ENCODE data around the gene TNIP3.
"Not testable (repeated sequence)": the region's sequence is repeated elsewhere in the genome, so short reads cannot be mapped to it uniquely, and the experiment has no call there.

The TNIP3 gene

GRCh38 chr4:121176082-121176934 is 12.2 kb upstream of the TNIP3 start:
- DNase-seq, result no peak

DNA sequence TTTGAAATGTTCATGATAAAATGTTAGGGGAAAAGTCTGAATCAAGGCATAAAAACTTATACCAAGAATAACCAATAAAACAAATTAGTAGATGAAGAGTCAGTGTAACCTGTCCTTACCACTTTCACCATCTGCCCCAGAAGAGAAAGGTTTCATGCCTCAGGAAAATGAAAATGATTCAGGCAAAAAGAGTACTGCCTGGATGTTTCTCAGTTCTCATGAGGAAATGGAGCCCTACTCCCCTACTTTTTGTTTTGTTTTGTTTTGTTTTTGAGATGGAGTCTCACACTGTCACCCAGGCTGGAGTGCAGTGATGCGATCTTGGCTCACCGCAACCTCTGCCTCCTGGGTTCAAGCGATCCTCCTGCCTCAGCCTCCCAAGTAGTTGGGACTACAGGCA is 7.4 kb upstream of the TNIP3 start:
- DNase-seq, result not testable (repeated sequence)

DNA sequence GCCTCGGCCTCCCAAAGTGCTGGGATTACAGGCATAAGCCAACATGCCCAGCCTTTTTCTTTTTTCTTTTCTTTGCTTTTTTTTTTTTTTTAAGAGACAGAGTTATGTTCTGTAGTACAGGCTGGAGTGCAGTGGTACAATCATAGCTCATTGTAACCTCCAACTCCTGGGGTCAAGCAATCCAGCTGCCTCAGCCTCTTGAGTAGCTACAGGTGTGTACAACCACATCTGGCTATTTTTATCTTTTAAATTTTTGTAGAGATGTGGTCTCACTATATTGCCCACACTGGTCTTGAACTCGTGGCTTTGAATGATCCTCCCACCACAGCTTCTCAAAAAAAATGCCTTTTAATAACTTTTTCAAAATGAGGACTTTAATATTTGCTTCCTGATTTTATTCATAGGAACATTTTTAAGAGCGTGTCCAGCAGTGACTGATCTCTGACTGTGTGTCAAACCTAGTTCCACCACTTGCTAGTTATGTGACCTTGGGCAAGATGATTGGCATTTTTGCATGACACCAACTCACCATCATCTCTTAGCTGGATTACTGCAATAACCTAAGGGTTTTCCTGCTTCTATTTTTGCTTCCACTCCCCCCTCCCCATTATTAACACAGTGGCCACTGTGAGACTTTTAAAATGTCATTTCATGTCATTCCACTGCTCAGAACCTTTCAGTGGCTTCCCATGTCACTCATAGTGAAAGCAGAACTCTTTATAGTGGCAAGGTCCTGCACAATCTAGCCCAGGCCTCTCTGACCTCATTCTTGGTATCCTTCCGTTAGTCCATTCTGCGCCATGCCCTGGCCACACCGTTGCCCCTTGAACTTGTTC is 4.5 kb upstream of the TNIP3 start:
- DNase-seq, result no peak

GRCh38 chr4:121166976-121167375 is 2.9 kb upstream of the TNIP3 start:
- no peak for DNase-seq

DNA sequence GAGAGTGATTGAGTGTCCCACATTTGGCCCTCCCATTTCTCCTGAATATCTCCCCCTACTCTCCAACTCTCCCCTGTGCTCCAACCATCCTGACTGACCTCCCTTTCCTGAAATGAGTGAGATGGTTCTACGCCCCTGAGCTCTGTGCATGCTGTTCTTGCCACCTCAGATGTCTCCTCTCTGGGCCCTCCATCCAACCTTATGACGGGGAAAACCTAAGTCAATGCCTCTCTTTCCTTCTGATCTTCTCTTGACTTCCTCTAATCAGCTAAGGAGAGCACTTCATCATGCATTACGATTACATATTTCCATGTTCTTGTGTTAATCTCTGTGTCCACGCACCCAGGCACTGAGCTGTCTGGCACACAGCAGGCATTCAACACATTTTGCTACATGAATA is 1.1 kb upstream of the TNIP3 start:
- DNase-seq, result no peak

DNA sequence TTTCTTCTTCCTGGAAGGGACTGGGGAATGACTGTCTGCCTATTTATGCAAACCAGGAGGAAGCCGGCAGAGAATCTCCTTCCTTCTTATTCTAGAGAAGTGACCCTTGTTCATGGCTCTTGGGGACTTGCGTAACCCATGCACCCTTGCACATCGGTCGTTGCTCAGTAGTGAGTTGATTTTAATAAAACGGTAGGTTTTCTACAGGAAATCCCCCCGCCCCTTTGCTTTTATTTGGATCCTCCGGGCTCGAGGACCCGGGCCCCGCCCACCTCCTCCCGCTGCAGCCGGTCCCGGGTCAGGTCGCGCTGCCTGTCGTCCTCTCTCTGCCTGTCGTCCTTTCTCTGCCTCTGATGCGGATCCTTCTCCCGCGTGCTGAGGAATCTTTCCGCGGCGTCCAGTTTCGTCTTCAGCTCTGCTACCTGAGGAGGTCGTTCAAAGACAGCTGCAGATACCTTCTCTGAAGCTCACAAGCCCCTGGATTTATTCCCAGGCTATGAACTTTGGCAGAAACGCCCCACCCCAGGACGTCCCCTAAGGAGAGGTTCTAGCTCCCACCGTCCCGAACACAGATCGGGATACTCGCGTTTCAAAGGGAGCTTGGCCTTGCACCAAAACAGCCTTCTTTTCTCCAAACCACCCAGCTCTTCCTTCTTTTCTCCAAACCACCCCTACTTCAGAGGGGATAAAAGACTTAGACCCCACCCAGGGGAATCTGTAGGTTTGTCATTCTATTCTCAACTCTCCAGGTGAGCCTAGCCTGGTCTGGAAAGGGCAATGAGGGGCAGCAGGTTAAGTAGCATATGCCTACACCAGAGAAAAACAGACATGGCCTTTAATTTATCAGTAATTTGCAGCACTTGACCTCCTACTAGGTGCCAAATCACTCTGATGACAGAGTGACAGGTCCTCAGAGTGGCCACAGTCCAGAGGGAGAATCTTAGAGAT is 7.0 kb downstream of the TNIP3 start:
- no peak for DNase-seq

- DNase-seq, result no peak
Measured at GRCh38 chr4:121155893-121156292, 8.2 kb downstream of the TNIP3 start.

DNA sequence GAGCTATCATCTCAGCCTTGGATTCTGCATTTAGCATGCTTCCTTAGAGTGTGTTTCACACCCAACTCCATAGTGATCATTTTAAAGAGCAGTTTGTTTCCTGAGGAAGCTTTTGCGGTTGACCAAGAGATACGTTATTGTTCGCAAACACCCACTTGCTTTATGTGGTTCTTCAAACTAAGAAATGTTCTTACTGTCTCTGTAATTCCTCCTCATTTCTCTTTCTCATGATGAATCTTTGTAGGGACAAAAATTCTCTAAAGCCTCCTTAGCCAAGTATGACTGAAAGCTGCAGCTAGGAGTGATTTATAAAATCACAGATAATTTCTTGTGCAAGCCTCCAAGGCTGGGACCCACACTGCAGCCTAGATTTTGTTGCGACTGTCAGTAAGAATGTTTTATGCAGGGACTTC is 10.0 kb downstream of the TNIP3 start:
- no peak for DNase-seq

GRCh38 chr4:121151942-121152341 is 12.2 kb downstream of the TNIP3 start:
- DNase-seq, result no peak

GRCh38 chr4:121150486-121150885 is 13.6 kb downstream of the TNIP3 start:
- no peak for DNase-seq

DNA sequence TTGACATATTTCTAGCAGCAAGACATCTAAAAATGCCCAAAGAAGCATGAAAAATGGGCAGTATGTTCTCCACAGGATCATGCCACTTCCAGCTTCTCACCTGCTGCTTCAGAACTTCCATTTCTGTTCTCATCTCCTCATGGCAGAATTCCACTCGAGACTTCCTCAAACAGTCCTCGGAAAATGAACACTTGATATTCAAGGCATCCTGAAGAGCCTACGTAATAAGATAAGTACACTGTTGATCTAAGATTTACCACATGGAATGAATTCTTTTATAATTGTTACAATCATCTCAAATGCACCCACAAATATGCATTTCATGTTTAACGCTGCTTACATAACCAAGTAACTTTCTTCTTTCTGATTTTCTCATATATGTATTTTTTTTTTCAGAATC is 14.1 kb downstream of the TNIP3 start:
- DNase-seq, result no peak

DNA sequence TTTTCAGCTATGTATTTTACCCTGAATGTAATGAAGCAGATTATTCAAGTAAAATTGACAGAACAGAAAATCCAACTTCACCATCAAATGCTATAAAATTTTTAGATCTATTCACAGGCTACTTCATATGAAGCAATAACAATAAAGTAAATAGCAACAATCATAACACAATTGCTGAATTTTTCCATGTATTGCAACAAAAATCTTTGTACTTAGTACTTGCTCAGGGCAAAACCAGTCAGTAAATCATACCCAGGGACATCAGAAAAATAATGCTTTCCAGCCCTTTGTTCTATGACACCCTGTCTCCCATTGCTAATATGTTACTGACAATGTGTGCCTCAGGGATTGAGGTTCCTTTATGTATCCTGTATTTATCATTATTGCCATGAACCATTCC is 15.5 kb downstream of the TNIP3 start:
- DNase-seq, result no peak

GRCh38 chr4:121148000-121148399 is 16.1 kb downstream of the TNIP3 start:
- DNase-seq, result no peak

GRCh38 chr4:121146530-121146929 is 17.6 kb downstream of the TNIP3 start:
- no peak for DNase-seq

GRCh38 chr4:121145430-121145829 is 18.7 kb downstream of the TNIP3 start:
- no peak for DNase-seq

- no peak for DNase-seq
Measured at GRCh38 chr4:121144021-121144420, 20.1 kb downstream of the TNIP3 start.

DNA sequence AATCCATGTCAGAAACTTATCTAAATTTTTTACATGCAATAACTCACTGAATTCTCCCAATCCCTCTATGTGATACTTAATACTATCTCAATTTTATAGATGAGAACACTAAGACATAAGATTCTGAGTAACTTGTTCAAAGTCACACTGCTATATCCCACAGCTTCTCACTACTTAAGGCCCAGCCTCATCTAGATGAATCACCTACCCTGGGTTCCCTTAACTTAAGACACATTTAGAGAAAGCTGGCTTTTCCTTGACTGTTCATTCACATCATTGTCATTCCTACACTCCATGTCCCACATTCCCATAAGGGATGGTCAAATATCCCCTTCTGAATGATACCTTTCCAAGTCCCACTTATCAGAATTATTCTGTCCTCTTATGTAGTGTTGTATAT is 21.0 kb downstream of the TNIP3 start:
- no peak for DNase-seq

DNA sequence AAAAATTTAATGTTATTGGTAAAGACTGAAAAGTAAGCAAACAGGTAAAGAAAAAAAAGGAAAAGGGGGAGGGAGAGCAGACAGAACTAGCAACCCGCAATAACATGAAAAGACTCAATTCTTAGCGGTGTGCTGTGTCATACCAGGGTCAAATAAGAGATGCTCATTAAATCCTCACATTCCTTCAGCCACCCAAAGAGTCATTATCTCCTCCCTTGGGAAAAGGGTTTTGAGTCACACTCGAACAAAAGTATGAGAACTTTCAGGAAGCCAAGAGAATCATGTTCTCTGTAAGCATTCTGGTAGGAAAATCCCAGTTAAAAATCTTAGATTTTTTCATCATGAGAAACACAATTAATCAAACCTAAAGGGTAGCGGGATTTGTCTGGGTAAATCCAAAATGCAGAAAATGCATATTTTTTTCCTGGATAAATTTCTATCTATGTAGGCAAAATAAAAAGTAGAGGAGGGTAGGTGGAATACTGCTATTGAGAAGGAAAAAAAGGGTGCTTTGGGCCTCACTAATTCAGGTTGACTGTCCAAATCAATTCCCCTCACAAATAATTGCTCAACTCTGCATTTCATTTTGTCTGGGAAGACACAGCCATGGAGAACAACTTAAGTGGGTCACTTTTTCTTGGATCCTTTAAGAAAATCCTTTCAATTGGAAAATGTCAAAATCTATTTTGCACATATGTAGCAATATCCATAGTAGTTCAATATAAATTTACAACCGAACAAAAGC is 23.2 kb downstream of the TNIP3 start:
- no peak for DNase-seq

- no peak for DNase-seq
Measured at GRCh38 chr4:121139533-121140222, 24.4 kb downstream of the TNIP3 start.

- DNase-seq, result no peak
Measured at GRCh38 chr4:121138039-121138825, 25.9 kb downstream of the TNIP3 start.

GRCh38 chr4:121130326-121130660 is 33.8 kb downstream of the TNIP3 start:
- no peak for DNase-seq

Data from NCI-H748 treated with DMSO at 0.1 percent for 48 hours (cell line).